GM12865 (cell line): ENCODE measurements around the gene STIL.

ENCODE experiments used
- DNase-seq: peaks from one replicate; pipeline ENCODE4 v3.0.0; 2010; ENCODE audit warnings: low read depth
- H3K4me3 ChIP-seq: 2 replicates; pipeline ENCODE4 v1.5.1; 2011; ENCODE audit warnings: mild to moderate bottlenecking, low read depth, low read length, control low read depth
- TF ChIP-seq, protein P1 (sequence below): IDR thresholded peaks from 2 replicates; pipeline ENCODE4 v1.5.1; 2011; ENCODE audit warnings: low read length, control low read depth, low read depth, inconsistent platforms; ENCODE audit not compliant: insufficient read depth; ENCODE audit errors: missing control alignments

Gene STIL

DNA sequence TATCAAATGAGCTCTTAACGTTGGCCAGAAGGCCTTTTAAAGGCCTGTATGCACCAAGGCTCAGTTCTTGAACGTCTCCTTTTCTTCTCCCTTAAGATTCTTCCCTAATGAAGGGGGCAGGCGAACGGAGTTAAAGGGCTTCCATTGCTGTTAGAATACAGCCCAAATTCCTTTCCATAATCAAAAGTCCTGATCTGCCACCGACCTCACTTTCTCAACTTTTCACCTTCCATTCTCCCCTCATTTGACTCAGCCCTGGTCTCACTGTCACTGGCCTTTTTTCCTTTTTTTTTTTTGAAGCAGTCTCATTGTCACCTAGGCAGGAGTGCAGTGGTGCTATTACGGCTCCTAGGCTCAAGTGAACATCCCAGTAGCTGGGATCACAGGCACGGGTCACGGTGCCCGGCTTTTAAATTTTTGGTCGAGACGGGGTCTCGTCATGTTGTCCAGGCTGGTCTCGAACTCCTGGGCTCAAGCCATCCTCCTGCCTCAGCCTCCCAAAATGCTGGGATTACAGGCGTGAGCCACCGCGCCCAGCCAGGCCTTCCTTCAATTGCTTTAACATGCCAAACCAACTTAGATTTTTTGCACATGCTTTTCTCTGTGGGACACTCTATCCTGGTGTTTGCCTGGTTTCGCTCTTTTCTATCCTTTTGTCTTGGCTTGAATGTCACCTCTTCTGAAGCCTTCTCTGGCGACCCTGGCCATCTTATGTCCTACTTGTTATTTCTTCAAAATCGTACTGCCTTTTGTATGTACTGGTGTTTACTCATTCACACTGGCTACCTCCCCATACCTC, 19.0 kb upstream of the STIL start:
- TF ChIP-seq, protein P1, sequence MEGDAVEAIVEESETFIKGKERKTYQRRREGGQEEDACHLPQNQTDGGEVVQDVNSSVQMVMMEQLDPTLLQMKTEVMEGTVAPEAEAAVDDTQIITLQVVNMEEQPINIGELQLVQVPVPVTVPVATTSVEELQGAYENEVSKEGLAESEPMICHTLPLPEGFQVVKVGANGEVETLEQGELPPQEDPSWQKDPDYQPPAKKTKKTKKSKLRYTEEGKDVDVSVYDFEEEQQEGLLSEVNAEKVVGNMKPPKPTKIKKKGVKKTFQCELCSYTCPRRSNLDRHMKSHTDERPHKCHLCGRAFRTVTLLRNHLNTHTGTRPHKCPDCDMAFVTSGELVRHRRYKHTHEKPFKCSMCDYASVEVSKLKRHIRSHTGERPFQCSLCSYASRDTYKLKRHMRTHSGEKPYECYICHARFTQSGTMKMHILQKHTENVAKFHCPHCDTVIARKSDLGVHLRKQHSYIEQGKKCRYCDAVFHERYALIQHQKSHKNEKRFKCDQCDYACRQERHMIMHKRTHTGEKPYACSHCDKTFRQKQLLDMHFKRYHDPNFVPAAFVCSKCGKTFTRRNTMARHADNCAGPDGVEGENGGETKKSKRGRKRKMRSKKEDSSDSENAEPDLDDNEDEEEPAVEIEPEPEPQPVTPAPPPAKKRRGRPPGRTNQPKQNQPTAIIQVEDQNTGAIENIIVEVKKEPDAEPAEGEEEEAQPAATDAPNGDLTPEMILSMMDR = no peak
- DNase-seq = no peak
- H3K4me3 ChIP-seq = peak overlapping the region; percentile 98

DNA sequence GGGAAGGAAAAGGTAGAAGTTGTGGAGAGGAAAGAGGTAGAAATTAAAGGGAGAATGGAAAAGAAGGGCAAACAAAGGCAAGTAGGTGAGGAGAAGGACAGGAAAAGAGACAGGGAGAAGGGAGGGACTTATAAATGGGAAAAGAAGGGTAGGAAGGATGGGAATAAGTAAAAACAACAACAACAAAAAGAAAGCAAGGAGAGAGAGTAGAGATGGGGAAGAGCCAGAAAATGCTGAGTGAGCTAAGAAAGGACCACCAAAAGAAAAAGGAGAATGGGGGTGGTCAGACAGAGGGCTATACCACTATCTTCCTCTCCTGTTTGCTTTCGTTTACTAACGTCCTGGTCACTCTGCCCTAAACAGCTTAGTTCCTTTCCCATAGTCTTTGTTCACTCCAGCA, 17.9 kb upstream of the STIL start:
- no peak for DNase-seq
- TF ChIP-seq, protein P1 = no peak
- H3K4me3 ChIP-seq = no peak overlapping the region

DNA sequence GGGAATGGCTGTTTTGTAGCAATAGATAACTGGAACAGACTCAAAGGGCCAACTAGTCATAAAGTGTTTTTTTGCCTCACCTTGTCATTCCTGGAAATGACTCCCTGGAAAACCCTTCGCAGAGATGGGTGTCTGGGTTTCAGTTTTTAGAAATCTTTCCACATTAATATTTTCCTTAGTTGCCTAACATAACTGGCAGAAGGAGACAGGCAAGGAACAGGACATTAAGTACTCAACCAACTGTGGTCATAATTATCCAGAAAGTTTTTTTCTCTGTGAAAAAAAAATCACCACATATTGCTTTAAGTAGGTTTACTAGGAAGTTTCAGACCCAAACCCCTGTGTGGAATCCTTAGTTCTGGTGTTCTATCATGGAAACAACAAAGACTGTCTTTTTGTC, 16.3 kb upstream of the STIL start:
- TF ChIP-seq, protein P1 = no peak
- H3K4me3 ChIP-seq = no peak overlapping the region
- no peak for DNase-seq

DNA sequence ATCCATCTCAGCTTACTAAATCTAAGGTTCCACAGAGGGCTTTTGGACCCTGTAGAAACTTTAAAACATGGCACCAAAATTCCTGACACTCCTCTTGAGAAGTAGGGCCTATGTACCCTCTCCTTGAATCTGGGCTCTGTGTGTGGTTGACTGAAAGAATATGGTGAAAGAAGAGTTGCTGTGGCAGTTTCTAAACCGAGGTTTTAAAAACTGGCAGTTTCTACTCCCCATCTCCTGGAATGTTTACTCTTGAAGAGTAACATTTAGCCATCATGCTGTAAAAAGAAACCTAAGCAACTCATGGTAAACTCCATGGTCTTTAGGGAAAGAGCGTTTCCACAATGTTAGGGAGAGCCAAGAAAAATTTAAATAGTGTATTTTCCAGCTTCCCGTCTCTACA, 15.0 kb upstream of the STIL start:
- H3K4me3 ChIP-seq = no peak overlapping the region
- TF ChIP-seq, protein P1 = no peak
- DNase-seq = no peak

DNA sequence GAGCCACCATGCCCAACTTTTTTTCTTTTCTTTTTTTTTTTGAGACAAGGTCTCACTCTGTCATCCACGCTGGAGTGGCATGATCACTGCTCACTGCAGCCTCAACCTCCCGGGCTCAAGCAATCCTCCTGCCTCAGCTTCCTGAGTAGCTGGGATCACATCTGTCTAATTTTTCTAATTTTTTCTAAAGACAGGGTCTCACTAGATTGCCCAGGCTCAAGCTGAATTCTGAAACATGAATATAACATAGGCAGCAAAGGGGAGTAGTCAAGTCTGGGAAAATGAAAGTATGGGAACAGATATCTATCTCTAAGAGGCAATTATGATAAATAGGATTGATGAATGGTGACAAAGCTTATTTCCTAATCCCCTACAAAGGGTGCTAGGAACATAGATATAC, 12.3 kb upstream of the STIL start:
- TF ChIP-seq, protein P1 = no peak
- DNase-seq = no peak

DNA sequence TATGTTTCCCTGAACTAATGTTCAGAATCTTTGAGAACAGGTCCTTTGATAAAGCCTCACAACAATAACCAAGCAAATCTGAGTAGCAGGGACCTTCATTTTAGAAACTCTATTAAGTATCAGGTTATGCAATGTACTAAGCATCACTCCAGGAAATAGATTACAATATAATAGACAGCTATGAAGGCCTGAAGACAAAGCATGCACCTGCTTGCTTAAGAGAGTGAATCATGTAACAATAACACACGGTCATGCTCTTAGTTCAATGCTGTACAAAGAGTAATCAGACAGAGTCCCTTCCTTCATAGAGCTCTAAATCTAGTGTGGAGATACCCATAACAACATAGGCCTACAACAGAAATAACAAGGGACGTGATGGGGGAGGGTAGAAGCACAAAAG, 11.6 kb upstream of the STIL start:
- TF ChIP-seq, protein P1 = no peak
- no peak for DNase-seq
- no peak overlapping the region for H3K4me3 ChIP-seq

More for the DNA sequence above, 12.3 kb upstream of the STIL start:
- H3K4me3 ChIP-seq = no peak overlapping the region

DNA sequence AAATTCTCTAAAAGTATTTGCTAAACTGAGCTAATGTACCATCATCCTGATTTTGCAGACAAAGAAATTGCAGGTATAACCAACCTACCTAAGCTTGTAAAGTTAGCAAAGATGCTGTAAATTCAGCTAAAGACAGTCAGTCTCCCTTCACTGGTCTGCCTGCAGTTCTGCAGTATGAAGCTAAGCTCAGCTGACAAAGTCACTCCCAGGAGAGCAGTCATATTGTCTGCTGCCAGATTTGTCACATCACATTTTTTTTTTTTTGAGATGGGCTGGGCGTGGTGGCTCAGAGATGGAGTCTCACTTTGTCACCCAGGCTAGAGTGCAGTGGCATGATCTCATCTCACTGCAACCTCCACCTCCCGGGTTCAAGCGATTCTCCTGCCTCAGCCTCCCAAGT, 10.7 kb upstream of the STIL start:
- TF ChIP-seq, protein P1 = no peak
- H3K4me3 ChIP-seq = no peak overlapping the region
- DNase-seq = no peak
